SK-N-SH treated with all-trans-retinoic acid at 6 μM for 48 hours (cell line): ENCODE measurements around the gene AUTS2.

Experiments
- ATAC-seq: fragments of 200-7000 bp; cut with Tn5 transposase; 3 replicates; pipeline ENCODE4 v1.9.1; 2020; ENCODE audit warnings: mild to moderate bottlenecking, moderate library complexity
- BACH2 ChIP-seq: fragments of 250-450 bp; sonication (Bioruptor Pico); IDR thresholded peaks from 2 replicates; pipeline ENCODE4 v1.9.0; 2021; ENCODE audit warnings: mild to moderate bottlenecking, borderline replicate concordance
- CSDC2 ChIP-seq: fragments of 250-450 bp; sonication (Bioruptor Pico); IDR thresholded peaks from 2 replicates; pipeline ENCODE4 v1.5.0; 2020; ENCODE audit warnings: mild to moderate bottlenecking, moderate library complexity
- ESRRG ChIP-seq: fragments of 250-450 bp; sonication (Bioruptor Pico); IDR thresholded peaks from 2 replicates; pipeline ENCODE4 v1.6.1; 2021; ENCODE audit warnings: mild to moderate bottlenecking
- ISL1 ChIP-seq: fragments of 250-450 bp; sonication (Bioruptor Pico); IDR thresholded peaks from 2 replicates; pipeline ENCODE4 v2.1.2; 2022; ENCODE audit warnings: mild to moderate bottlenecking, moderate library complexity
- OSR1 ChIP-seq: fragments of 250-450 bp; sonication (Bioruptor Pico); IDR thresholded peaks from 2 replicates; pipeline ENCODE4 v1.8.0; 2022; ENCODE audit warnings: moderate library complexity, mild to moderate bottlenecking, inconsistent platforms
- PPARA ChIP-seq: fragments of 250-450 bp; sonication (Bioruptor Pico); IDR thresholded peaks from 2 replicates; pipeline ENCODE4 v1.5.0; 2020; ENCODE audit warnings: mild to moderate bottlenecking, borderline replicate concordance
- RARB ChIP-seq: fragments of 250-450 bp; sonication (Bioruptor Pico); IDR thresholded peaks from 2 replicates; pipeline ENCODE4 v1.8.0; 2021; ENCODE audit warnings: mild to moderate bottlenecking, moderate library complexity
- SNAI2 ChIP-seq: fragments of 250-450 bp; sonication (Bioruptor Pico); IDR thresholded peaks from 2 replicates; pipeline ENCODE4 v1.5.0; 2020; ENCODE audit warnings: mild to moderate bottlenecking, moderate library complexity
- TCF4 ChIP-seq: fragments of 250-450 bp; sonication (Bioruptor Pico); IDR thresholded peaks from 2 replicates; pipeline ENCODE4 v1.8.0; 2021; ENCODE audit warnings: mild to moderate bottlenecking, moderate library complexity, borderline replicate concordance
- TOX ChIP-seq: fragments of 250-450 bp; sonication (Bioruptor Pico); IDR thresholded peaks from 2 replicates; pipeline ENCODE4 v1.8.0; 2021; ENCODE audit warnings: mild to moderate bottlenecking, moderate library complexity, borderline replicate concordance
- ZC3H10 ChIP-seq: fragments of 250-450 bp; sonication (Bioruptor Pico); IDR thresholded peaks from 2 replicates; pipeline ENCODE4 v1.5.1; 2021; ENCODE audit warnings: mild to moderate bottlenecking, moderate library complexity
- ZFP3 ChIP-seq: fragments of 250-450 bp; sonication (Bioruptor Pico); IDR thresholded peaks from 2 replicates; pipeline ENCODE4 v1.5.0; 2020; ENCODE audit warnings: mild to moderate bottlenecking, moderate library complexity
- ZFP30 ChIP-seq: fragments of 450-650 bp; formaldehyde crosslinking; IDR thresholded peaks from 2 replicates; pipeline ENCODE4 v1.5.0; 2022; ENCODE audit warnings: mild to moderate bottlenecking, moderate library complexity
- ZNF565 ChIP-seq: fragments of 450-650 bp; formaldehyde crosslinking; conservative IDR thresholded peaks from 2 replicates; pipeline ENCODE4 v1.5.0; 2020; ENCODE audit warnings: low read depth, mild to moderate bottlenecking, moderate library complexity
- ZNF70 ChIP-seq: fragments of 450-650 bp; formaldehyde crosslinking; IDR thresholded peaks from 2 replicates; pipeline ENCODE4 v1.5.0; 2020; ENCODE audit warnings: mild to moderate bottlenecking, moderate library complexity
- ZNF8 ChIP-seq: fragments of 450-650 bp; formaldehyde crosslinking; IDR thresholded peaks from 2 replicates; pipeline ENCODE4 v1.5.0; 2020; ENCODE audit warnings: mild to moderate bottlenecking, moderate library complexity
- TF ChIP-seq, protein P1 (sequence below): fragments of 250-450 bp; sonication (Bioruptor Pico); IDR thresholded peaks from 2 replicates; pipeline ENCODE4 v1.5.1; 2020; ENCODE audit warnings: low read depth, mild to moderate bottlenecking, moderate library complexity
- TF ChIP-seq, protein P2 (sequence below): fragments of 250-450 bp; sonication (Bioruptor Pico); IDR thresholded peaks from 2 replicates; pipeline ENCODE4 v1.8.0; 2020; ENCODE audit warnings: mild to moderate bottlenecking, moderate library complexity, borderline replicate concordance
- TF ChIP-seq, protein P3 (sequence below): fragments of 250-450 bp; sonication (Bioruptor Pico); IDR thresholded peaks from 2 replicates; pipeline ENCODE4 v1.5.1; 2021; ENCODE audit warnings: mild to moderate bottlenecking, moderate library complexity
- TF ChIP-seq, protein P4 (sequence below): fragments of 250-450 bp; sonication (Bioruptor Pico); IDR thresholded peaks from 2 replicates; pipeline ENCODE4 v1.8.0; 2021; ENCODE audit warnings: low read depth, mild to moderate bottlenecking, moderate library complexity, borderline replicate concordance
- TF ChIP-seq, protein P5 (sequence below): fragments of 250-450 bp; sonication (Bioruptor Pico); IDR thresholded peaks from 2 replicates; pipeline ENCODE4 v1.5.0; 2020; ENCODE audit warnings: mild to moderate bottlenecking, moderate library complexity

The AUTS2 gene

DNA sequence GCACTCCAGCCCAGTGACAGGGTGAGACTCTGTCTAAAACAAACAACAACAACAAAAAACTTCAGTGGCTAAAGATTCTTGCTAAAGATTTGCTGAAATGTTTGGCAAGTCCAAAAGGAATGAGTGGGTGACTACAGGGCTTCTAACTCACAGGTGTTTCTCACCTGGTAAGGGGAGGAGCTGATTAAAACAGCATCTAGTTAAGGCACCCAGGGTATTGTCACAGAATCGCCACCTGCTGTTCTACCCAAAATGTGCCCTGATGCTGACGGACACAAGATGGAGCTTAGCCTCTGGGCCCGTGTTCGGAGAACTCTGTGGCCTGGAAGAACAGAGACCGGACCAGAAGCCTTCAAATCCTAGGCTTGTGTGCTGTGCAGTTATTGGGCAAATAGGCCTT is 1197.7 kb downstream of the AUTS2 start:
- no peak for TF ChIP-seq BACH2 (CRISPR knock-in tag)
- TF ChIP-seq, protein P1, sequence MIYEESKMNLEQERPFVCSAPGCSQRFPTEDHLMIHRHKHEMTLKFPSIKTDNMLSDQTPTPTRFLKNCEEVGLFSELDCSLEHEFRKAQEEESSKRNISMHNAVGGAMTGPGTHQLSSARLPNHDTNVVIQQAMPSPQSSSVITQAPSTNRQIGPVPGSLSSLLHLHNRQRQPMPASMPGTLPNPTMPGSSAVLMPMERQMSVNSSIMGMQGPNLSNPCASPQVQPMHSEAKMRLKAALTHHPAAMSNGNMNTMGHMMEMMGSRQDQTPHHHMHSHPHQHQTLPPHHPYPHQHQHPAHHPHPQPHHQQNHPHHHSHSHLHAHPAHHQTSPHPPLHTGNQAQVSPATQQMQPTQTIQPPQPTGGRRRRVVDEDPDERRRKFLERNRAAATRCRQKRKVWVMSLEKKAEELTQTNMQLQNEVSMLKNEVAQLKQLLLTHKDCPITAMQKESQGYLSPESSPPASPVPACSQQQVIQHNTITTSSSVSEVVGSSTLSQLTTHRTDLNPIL = no peak
- no peak for TF ChIP-seq ZC3H10
- no peak for TF ChIP-seq ZFP3 (CRISPR knock-in tag)
- no peak for TF ChIP-seq ZFP30 (CRISPR knock-in tag)
- TF ChIP-seq TCF4 = no peak
- TF ChIP-seq SNAI2 (CRISPR knock-in tag) = no peak
- TF ChIP-seq ESRRG (CRISPR knock-in tag) = no peak
- TF ChIP-seq, protein P2, sequence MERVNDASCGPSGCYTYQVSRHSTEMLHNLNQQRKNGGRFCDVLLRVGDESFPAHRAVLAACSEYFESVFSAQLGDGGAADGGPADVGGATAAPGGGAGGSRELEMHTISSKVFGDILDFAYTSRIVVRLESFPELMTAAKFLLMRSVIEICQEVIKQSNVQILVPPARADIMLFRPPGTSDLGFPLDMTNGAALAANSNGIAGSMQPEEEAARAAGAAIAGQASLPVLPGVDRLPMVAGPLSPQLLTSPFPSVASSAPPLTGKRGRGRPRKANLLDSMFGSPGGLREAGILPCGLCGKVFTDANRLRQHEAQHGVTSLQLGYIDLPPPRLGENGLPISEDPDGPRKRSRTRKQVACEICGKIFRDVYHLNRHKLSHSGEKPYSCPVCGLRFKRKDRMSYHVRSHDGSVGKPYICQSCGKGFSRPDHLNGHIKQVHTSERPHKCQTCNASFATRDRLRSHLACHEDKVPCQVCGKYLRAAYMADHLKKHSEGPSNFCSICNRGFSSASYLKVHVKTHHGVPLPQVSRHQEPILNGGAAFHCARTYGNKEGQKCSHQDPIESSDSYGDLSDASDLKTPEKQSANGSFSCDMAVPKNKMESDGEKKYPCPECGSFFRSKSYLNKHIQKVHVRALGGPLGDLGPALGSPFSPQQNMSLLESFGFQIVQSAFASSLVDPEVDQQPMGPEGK (CRISPR knock-in tag) = no peak
- TF ChIP-seq OSR1 (CRISPR knock-in tag) = no peak
- TF ChIP-seq PPARA (CRISPR knock-in tag) = no peak
- no peak for TF ChIP-seq ZNF70 (CRISPR knock-in tag)
- TF ChIP-seq ZNF8 (CRISPR knock-in tag) = no peak
- TF ChIP-seq, protein P3, sequence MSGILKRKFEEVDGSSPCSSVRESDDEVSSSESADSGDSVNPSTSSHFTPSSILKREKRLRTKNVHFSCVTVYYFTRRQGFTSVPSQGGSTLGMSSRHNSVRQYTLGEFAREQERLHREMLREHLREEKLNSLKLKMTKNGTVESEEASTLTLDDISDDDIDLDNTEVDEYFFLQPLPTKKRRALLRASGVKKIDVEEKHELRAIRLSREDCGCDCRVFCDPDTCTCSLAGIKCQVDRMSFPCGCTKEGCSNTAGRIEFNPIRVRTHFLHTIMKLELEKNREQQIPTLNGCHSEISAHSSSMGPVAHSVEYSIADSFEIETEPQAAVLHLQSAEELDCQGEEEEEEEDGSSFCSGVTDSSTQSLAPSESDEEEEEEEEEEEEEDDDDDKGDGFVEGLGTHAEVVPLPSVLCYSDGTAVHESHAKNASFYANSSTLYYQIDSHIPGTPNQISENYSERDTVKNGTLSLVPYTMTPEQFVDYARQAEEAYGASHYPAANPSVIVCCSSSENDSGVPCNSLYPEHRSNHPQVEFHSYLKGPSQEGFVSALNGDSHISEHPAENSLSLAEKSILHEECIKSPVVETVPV (CRISPR knock-in tag) = no peak
- TF ChIP-seq, protein P4, sequence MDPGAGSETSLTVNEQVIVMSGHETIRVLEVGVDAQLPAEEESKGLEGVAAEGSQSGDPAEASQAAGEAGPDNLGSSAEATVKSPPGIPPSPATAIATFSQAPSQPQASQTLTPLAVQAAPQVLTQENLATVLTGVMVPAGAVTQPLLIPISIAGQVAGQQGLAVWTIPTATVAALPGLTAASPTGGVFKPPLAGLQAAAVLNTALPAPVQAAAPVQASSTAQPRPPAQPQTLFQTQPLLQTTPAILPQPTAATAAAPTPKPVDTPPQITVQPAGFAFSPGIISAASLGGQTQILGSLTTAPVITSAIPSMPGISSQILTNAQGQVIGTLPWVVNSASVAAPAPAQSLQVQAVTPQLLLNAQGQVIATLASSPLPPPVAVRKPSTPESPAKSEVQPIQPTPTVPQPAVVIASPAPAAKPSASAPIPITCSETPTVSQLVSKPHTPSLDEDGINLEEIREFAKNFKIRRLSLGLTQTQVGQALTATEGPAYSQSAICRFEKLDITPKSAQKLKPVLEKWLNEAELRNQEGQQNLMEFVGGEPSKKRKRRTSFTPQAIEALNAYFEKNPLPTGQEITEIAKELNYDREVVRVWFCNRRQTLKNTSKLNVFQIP (CRISPR knock-in tag) = no peak
- TF ChIP-seq, protein P5, sequence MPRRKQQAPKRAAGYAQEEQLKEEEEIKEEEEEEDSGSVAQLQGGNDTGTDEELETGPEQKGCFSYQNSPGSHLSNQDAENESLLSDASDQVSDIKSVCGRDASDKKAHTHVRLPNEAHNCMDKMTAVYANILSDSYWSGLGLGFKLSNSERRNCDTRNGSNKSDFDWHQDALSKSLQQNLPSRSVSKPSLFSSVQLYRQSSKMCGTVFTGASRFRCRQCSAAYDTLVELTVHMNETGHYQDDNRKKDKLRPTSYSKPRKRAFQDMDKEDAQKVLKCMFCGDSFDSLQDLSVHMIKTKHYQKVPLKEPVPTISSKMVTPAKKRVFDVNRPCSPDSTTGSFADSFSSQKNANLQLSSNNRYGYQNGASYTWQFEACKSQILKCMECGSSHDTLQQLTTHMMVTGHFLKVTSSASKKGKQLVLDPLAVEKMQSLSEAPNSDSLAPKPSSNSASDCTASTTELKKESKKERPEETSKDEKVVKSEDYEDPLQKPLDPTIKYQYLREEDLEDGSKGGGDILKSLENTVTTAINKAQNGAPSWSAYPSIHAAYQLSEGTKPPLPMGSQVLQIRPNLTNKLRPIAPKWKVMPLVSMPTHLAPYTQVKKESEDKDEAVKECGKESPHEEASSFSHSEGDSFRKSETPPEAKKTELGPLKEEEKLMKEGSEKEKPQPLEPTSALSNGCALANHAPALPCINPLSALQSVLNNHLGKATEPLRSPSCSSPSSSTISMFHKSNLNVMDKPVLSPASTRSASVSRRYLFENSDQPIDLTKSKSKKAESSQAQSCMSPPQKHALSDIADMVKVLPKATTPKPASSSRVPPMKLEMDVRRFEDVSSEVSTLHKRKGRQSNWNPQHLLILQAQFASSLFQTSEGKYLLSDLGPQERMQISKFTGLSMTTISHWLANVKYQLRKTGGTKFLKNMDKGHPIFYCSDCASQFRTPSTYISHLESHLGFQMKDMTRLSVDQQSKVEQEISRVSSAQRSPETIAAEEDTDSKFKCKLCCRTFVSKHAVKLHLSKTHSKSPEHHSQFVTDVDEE (CRISPR knock-in tag) = no peak
- TF ChIP-seq CSDC2 (CRISPR knock-in tag) = no peak
- TF ChIP-seq TOX (CRISPR knock-in tag) = no peak
- no peak for TF ChIP-seq ISL1 (CRISPR knock-in tag)
- ATAC-seq = no peak

DNA sequence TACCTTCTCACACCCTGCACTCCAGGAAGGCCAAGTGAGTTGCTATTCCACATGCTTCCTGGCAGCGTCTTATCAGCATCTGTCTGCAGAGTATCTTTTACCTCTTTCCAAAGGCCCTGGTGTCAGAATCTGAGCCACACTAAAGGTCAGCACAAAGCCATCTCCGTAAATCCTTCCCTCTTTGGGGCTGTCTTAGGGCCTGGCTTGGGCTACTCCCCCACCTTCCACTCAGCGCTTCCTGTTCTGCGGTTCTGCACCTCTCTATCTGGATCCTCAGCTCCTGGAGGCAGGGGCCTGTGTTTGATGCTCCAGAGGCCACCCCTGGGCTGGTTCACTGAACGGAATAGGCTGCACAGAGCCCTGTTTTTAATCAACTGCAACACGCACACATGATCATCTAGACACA is 1198.8 kb downstream of the AUTS2 start:
- peak; percentile 27 for ATAC-seq
- TF ChIP-seq TOX (CRISPR knock-in tag) = no peak
- TF ChIP-seq ZFP30 (CRISPR knock-in tag) = no peak
- no peak for TF ChIP-seq SNAI2 (CRISPR knock-in tag)
- no peak for TF ChIP-seq ZC3H10
- TF ChIP-seq TCF4 = peak; percentile 55

DNA sequence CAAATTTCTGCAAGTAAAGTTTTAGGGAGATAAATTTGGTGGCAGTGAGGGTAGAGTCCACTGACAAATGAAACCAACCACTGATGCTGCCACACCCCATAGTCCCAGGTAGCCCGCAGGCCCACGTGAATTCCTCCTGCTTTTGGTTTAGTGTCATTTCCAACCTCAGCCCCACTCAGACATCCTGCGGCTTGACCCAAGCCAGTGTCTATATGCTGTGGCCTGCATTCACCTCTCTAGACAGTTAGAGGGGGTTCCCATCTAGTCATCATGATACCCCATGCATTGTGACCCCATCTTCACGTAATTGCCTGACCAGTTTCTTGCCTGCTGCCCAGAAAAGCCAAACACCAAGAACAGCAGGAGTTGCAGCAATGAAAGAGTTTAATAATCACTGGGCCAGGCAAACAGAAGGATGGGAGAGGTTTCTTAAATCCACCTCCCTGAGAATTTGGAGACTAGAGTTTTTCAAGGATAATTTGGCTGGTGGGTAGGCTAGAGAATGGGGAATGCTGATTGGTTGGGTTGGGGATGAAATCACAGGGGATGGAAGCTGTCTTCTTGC is 1201.6 kb downstream of the AUTS2 start:
- TF ChIP-seq PPARA (CRISPR knock-in tag) (no peak), SNAI2 (CRISPR knock-in tag) (no peak), CSDC2 (CRISPR knock-in tag) (no peak), RARB (CRISPR knock-in tag) (no peak), ESRRG (CRISPR knock-in tag) (no peak), ZFP30 (CRISPR knock-in tag) (no peak), TOX (CRISPR knock-in tag) (no peak), ZNF565 (CRISPR knock-in tag) (no peak), ISL1 (CRISPR knock-in tag) (no peak), TCF4 (no peak), ZNF8 (CRISPR knock-in tag) (no peak)
- TF ChIP-seq, protein P1 = no peak
- TF ChIP-seq, protein P5 (CRISPR knock-in tag) = no peak
- no peak for ATAC-seq
